Tibial artery (tissue), 4 donors: ENCODE measurements around the gene PAX5.

ENCODE experiments used
- DNase-seq, 2 donors: peaks; one replicate each; pipeline ENCODE4 v3.0.0-alpha.2; 2019
- H3K27ac ChIP-seq, 2 donors: fragments of 200-600 bp; sonication (generic) in 1 of 2; 1 replicate in 1 of 2; 2 replicates in 1 of 2; pipeline ENCODE4 v1.5.1; 2018 to 2019; ENCODE audit warnings: mild to moderate bottlenecking in 1 of 2
- H3K27me3 ChIP-seq, 2 donors: fragments of 200-600 bp; sonication (generic) in 1 of 2; one replicate each; pipeline versions ENCODE4 v1.5.1 to v1.6.0; 2016 to 2019
- H3K36me3 ChIP-seq, 3 donors: fragments of 200-600 bp; sonication (generic) in 2 of 3; one replicate each; pipeline ENCODE4 v1.5.1; 2016 to 2019; ENCODE audit warnings: mild to moderate bottlenecking in 2 of 3
- H3K4me1 ChIP-seq, 4 donors: fragments of 200-600 bp; sonication (generic) in 2 of 4; 1 replicate in 3 of 4; 2 replicates in 1 of 4; pipeline ENCODE4 v1.5.1; 2016 to 2019
- H3K4me3 ChIP-seq, 2 donors: fragments of 200-600 bp; sonication (generic) in 1 of 2; 1 replicate in 1 of 2; 2 replicates in 1 of 2; pipeline ENCODE4 v1.5.1; 2018 to 2019; ENCODE audit warnings: mild to moderate bottlenecking in 2 of 2
- H3K9me3 ChIP-seq, 3 donors: fragments of 200-600 bp; sonication (generic) in 1 of 3; one replicate each; pipeline ENCODE4 v1.5.1; 2016 to 2019
- intact Hi-C: fragments of 100-400 bp; cut with DNase I; formaldehyde crosslinking; loops from one replicate; pipeline ENCODE4 v1.15.0; 2023; ENCODE audit warnings: low total_unique reads
- TF ChIP-seq, protein P1 (sequence below), 2 experiments: fragments of 200-600 bp in 1 of 2; fragments of 450-650 bp in 1 of 2; IDR thresholded peaks; one replicate each; pipeline ENCODE4 v1.5.1; 2017 to 2019; ENCODE audit warnings: antibody characterized with exemption in 2 of 2, mild to moderate bottlenecking in 1 of 2, moderate library complexity in 1 of 2

PAX5 gene

DNA sequence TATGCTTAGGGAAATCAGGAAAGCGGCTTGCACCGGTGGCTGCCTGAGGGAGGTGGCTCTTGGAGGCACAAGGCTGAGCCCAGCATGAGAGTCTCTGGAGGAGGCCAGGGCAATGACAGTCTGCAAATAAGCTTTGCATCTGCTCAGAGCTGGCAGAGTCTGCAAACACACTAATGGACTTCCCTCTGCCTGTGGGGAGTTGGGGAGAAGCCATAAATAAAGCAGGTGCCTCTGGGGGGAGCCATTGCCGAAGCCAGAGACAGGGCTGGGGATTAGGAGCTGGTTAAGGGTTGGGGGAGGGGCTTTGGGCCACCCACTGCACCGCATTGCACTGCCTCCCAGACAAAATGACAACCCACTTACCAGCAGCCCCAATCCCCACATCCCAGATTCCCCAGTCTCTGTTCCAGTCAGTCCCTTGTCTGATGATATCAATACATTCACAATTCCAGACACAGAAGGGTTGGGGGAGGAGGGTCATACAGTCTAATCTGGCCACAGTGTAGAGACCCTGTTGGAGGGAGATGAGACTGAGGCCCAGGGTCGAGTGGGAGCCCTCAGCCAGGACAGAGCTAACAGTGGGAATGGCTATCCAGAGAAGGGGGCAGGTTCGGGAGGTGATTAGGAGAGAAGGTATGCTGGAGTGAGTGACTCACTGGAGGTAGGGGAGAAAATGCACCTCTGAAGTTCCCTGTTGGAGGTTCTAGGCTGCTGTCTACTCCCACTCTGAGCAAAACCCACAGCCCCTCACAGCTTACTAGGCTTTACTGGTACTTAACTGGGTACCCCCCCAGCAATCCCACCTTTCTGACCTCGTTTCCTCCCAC lies 53.7 kb downstream of the PAX5 start:
- no peaks in the 10 kb centered on the region for H3K4me1 ChIP-seq
- TF ChIP-seq, protein P1, sequence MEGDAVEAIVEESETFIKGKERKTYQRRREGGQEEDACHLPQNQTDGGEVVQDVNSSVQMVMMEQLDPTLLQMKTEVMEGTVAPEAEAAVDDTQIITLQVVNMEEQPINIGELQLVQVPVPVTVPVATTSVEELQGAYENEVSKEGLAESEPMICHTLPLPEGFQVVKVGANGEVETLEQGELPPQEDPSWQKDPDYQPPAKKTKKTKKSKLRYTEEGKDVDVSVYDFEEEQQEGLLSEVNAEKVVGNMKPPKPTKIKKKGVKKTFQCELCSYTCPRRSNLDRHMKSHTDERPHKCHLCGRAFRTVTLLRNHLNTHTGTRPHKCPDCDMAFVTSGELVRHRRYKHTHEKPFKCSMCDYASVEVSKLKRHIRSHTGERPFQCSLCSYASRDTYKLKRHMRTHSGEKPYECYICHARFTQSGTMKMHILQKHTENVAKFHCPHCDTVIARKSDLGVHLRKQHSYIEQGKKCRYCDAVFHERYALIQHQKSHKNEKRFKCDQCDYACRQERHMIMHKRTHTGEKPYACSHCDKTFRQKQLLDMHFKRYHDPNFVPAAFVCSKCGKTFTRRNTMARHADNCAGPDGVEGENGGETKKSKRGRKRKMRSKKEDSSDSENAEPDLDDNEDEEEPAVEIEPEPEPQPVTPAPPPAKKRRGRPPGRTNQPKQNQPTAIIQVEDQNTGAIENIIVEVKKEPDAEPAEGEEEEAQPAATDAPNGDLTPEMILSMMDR (IDR thresholded peaks at IDR 0.05), result no peak
- intact Hi-C loops, result no loop called here
- peaks cover 0 to 58% of the 10 kb centered on the region in 2 donors for H3K27me3 ChIP-seq
- H3K36me3 ChIP-seq, result no peaks in the 10 kb centered on the region
- DNase-seq, result no peak
- H3K27ac ChIP-seq, result no peak overlapping the region
- no peaks in the 10 kb centered on the region for H3K9me3 ChIP-seq
- no peak overlapping the region for H3K4me3 ChIP-seq

DNA sequence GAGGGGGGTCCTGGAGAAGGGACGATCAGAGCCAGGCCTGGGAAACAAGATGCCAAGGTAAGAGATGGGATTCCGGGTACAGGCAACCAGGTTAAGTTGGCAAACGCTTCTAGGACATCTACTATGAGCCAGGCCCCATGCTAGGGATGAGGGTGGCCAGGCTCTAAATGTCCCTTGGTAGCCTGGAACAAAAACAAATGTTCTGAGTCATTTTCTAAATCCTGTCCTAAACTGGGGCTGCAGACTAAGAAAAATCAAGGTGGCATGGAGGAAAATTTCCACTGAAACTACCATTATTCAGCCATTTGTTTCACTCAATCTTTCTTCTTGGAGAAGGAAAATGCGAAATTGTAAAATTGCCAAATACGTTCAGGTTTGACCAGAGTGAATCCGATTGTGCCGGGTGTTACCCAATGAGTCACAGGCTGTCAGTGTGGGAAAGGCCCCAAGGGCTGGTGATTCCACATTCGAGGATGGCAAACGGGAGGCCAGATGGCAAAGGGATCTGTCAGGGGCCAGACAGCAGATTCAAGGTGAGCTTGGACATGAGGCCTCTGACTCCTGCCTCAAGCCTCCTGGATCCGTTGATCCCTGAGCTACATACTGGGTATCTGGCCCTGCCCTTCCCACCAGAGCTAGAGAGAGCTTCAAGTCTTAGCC lies 57.6 kb downstream of the PAX5 start:
- intact Hi-C loops, result no loop called here
- no peaks in the 10 kb centered on the region for H3K36me3 ChIP-seq
- DNase-seq, result no peak

DNA sequence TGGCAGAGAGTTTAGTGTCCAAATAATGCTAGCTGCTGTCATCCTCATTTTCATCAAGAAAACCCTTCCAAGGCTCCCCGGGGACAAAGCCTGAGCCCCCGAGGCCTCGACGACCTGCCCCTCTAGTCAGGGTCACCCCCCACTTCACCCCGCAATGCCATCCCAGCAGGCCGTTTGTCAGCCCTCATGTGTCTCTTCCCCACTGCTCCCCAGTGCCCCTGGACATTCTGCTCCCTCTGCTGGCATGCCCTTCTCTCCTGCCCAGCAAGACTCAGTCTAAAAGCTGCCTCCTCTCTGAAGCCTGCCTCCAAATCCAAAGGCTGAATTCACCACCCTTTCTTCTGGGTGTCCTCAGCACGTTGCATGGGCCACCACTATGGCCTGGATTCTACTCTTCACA lies 59.3 kb downstream of the PAX5 start:
- Histone ChIP-seq H3K9me3 (no peaks in the 10 kb centered on the region), H3K36me3 (no peaks in the 10 kb centered on the region), H3K4me3 (no peak overlapping the region), H3K27ac (no peak overlapping the region), H3K4me1 (no peaks in the 10 kb centered on the region), H3K27me3 (peaks cover 0 to 29% of the 10 kb centered on the region in 2 donors)
- intact Hi-C loops, result no loop called here
- DNase-seq, result no peak
- TF ChIP-seq, protein P1 (IDR thresholded peaks at IDR 0.05), result no peak

More for the DNA sequence above, 57.6 kb downstream of the PAX5 start:
- H3K27ac ChIP-seq, result no peak overlapping the region
- no peaks in the 10 kb centered on the region for H3K9me3 ChIP-seq
- TF ChIP-seq, protein P1 (IDR thresholded peaks at IDR 0.05), result no peak
- no peak overlapping the region for H3K4me3 ChIP-seq
- H3K27me3 ChIP-seq, result peaks cover 0 to 43% of the 10 kb centered on the region in 2 donors
- H3K4me1 ChIP-seq, result no peaks in the 10 kb centered on the region

DNA sequence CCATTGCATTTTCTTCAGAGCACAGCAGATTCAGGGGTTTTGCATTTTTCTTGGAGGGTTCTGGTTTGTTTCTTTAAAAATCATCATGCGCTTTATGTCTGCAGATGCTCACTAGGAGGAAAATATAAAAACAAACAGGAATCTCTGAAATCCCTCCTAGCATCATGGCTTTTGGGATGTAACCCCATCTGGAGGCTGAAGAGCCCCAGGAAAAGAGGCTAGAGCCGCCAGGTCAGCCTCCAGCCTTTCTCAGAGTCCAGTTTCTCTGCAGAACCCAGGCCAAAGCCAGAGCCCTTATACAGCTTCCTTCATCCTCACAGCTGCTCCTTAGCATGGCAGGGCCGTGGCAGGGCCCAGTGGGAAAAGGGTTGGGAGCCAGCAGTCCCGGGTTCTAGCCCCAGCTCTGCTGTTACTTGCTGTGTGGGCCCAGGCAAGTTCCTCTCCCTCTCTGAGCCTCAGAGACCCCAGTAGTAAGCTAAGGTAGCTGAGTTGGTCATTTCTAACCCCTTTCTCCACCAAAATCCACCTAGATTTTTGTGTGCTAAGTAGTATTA lies 62.1 kb downstream of the PAX5 start:
- no peaks in the 10 kb centered on the region for H3K36me3 ChIP-seq
- no peak overlapping the region for H3K27ac ChIP-seq
- H3K4me3 ChIP-seq, result no peak overlapping the region
- DNase-seq, result no peak
- H3K27me3 ChIP-seq, result peaks cover 0 to 19% of the 10 kb centered on the region in 2 donors
- H3K4me1 ChIP-seq, result no peaks in the 10 kb centered on the region
- H3K9me3 ChIP-seq, result no peaks in the 10 kb centered on the region
- TF ChIP-seq, protein P1 (IDR thresholded peaks at IDR 0.05), result no peak
- intact Hi-C loops, result no loop called here

DNA sequence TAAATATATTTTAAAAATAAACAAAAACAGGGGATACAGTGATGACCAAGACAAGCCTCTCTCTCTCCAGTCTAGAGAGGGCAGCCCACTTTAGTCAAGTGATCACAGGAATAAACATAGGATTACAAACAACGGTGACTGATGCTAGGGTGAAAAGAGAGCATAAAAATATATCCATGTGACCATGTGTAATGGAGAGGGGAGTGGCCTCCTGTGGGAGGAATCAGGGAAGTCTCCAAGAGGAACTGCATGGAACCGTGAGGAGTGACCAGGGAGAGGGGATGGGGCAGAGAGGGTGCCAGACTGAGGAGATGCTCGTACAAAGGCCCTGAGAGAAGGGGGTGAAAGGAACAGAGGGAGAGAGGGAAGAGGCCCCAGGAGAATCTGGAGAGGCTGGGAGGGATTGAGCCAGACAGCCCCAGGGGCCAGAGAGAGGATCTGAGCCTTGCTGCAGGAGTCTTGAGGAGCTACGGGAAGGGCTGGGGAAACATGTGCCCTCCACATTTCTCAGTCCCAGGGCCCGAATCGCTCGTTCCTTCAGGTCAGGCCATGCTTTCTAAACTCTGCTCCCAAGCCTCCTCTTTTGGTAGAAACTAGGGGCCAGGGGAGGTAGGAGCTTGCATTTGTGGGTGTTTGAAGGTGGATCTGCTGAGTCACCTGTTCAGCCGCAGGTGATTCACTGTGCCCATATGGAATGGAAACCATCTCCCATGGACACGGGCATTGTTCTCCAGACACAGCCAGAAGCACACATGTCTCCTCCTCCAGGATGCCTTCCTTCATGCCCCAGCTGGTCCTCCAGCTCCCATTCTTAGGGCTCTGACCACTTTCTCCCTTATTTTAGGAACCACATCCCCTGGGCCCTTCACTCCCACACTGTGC lies 63.8 kb downstream of the PAX5 start:
- H3K36me3 ChIP-seq, result no peaks in the 10 kb centered on the region
- no peak overlapping the region for H3K4me3 ChIP-seq
- intact Hi-C loops, result no loop called here
- no peaks in the 10 kb centered on the region for H3K9me3 ChIP-seq
- no peaks in the 10 kb centered on the region for H3K4me1 ChIP-seq
- H3K27ac ChIP-seq, result no peak overlapping the region
- TF ChIP-seq, protein P1 (IDR thresholded peaks at IDR 0.05), result no peak
- no peak for DNase-seq
- H3K27me3 ChIP-seq, result peaks cover 0 to 17% of the 10 kb centered on the region in 2 donors
